Chondrocyte (in vitro differentiated cells): ENCODE measurements around the gene SMIM35. TPM values are rescaled to one million over a fixed set of nuclear protein-coding genes. Genes with fewer than 3 reads are reported as not detected.

Source experiments
- DNase-seq: peaks from one replicate; pipeline ENCODE4 v3.0.0; 2021; ENCODE audit warnings: mixed read lengths, low spot score
- H3K27ac Mint-ChIP-seq: one replicate; pipeline ENCODE4 v1.8.0; 2021; ENCODE audit warnings: mild to moderate bottlenecking, moderate library complexity, mixed read lengths; ENCODE audit not compliant: unreplicated experiment
- H3K27me3 Mint-ChIP-seq: 2 replicates; pipeline ENCODE4 v1.8.0; 2021; ENCODE audit warnings: low read depth, mixed read lengths
- H3K36me3 Mint-ChIP-seq: 2 replicates; pipeline ENCODE4 v1.8.0; 2021; ENCODE audit warnings: low read depth, mixed read lengths
- H3K4me1 Mint-ChIP-seq: 2 replicates; pipeline ENCODE4 v1.8.0; 2021; ENCODE audit warnings: low read depth, mild to moderate bottlenecking, mixed read lengths
- H3K4me3 Mint-ChIP-seq: one replicate; pipeline ENCODE4 v1.8.0; 2021; ENCODE audit warnings: mild to moderate bottlenecking, moderate library complexity, mixed read lengths; ENCODE audit not compliant: unreplicated experiment
- H3K9me3 Mint-ChIP-seq: 2 replicates; pipeline ENCODE4 v1.8.0; 2021; ENCODE audit warnings: low read depth, mixed read lengths
- total RNA-seq: library from RNA; stranded (reverse); gene quantifications from 3 replicates; pipeline ENCODE4 v1.2.1, GENCODE V29; 2021
- TF ChIP-seq, protein P1 (sequence below): fragments of 200-600 bp; sonication (generic); IDR thresholded peaks from 2 replicates; pipeline ENCODE4 v1.5.0; 2021; ENCODE audit warnings: antibody characterized with exemption, mild to moderate bottlenecking, moderate library complexity

SMIM35 gene
- total RNA-seq, 1 donor from 2014 or later, result not detected

DNA sequence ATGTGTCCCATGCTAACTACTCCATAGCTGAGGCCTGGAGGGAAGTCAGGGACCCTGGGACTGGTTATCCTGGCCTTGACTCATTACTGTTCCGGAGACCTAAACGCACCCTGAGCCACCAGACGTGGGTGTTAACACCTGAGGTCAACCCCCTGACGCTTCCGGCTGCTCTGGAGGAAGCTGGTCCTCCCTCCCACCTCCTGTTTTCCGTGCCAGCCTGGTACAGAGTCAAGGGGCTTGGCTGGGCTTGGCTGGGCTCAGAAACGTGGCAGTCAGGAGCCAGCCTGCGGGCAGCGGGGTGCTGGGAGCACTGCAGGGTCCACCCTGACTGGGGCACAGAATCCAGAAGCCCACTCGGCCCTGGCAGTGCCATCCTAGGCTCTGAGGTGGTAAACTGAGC lies 7.3 kb downstream of the SMIM35 start:
- Mint-ChIP-seq H3K27me3 (peaks cover 61% of the 10 kb centered on the region), H3K4me3 (no peak overlapping the region)

DNA sequence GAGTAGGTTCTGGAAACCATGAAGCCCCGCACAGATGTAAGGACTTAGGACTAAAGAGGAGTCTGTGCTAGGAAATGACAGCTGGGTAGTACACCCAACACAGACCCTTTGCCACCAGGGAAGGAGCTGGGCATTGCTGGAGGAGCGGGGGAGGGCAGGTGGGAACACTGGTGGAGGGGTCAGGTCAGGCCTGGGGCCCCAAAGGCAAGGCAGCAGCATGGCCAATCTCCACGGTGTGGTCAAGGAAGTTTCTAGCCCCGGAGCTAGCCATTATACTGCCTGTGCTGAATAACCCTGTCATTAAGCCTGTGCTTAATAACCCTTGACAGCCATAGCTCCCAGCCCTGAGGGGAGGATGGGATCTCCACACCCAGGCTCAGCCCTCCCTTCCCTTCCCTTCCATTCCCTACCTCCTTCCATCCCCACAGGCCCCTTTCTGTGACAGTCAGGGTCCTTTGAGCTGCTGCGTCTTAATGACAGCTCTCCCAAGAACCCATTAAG lies 7.8 kb downstream of the SMIM35 start:
- H3K4me1 Mint-ChIP-seq, result peaks cover 9% of the 10 kb centered on the region
- no peak for DNase-seq
- TF ChIP-seq, protein P1, sequence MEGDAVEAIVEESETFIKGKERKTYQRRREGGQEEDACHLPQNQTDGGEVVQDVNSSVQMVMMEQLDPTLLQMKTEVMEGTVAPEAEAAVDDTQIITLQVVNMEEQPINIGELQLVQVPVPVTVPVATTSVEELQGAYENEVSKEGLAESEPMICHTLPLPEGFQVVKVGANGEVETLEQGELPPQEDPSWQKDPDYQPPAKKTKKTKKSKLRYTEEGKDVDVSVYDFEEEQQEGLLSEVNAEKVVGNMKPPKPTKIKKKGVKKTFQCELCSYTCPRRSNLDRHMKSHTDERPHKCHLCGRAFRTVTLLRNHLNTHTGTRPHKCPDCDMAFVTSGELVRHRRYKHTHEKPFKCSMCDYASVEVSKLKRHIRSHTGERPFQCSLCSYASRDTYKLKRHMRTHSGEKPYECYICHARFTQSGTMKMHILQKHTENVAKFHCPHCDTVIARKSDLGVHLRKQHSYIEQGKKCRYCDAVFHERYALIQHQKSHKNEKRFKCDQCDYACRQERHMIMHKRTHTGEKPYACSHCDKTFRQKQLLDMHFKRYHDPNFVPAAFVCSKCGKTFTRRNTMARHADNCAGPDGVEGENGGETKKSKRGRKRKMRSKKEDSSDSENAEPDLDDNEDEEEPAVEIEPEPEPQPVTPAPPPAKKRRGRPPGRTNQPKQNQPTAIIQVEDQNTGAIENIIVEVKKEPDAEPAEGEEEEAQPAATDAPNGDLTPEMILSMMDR, result no peak
- no peak overlapping the region for H3K4me3 Mint-ChIP-seq
- H3K36me3 Mint-ChIP-seq, result no peaks in the 10 kb centered on the region
- H3K27me3 Mint-ChIP-seq, result peaks cover 56% of the 10 kb centered on the region
- no peaks in the 10 kb centered on the region for H3K9me3 Mint-ChIP-seq
- no peak overlapping the region for H3K27ac Mint-ChIP-seq

More for the DNA sequence above, 7.3 kb downstream of the SMIM35 start:
- Mint-ChIP-seq H3K36me3 (no peaks in the 10 kb centered on the region), H3K4me1 (peaks cover 12% of the 10 kb centered on the region), H3K9me3 (no peaks in the 10 kb centered on the region), H3K27ac (no peak overlapping the region)
- no peak for DNase-seq
- TF ChIP-seq, protein P1, result no peak

DNA sequence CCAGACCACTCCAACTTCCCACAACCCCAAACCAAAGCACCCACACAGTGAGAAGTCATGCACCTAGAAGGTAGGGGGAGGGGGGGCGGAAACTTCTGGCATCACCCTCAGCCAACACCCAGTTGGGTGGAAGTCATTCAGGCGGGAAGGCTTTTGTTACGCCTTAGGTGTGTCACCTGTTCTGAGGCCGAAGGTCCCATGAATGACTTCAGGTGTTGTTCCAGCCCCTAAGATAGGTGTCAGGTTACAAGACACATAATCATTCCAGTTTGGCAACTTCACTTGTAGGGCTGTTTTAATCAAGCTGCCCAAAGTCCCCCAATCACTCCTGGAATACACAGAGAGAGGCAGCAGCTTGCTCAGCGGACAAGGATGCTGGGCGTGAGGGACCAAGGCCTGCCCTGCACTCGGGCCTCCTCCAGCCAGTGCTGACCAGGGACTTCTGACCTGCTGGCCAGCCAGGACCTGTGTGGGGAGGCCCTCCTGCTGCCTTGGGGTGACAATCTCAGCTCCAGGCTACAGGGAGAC lies 9.9 kb downstream of the SMIM35 start, which contains the start of gene TMPRSS4:
TSS of gene TMPRSS4 (plus strand) at position 325 of the 528 bp plus-strand sequence. CDS start 225 bp downstream, outside the sequence.
- no peak within 1 kb of the TSS for H3K4me3 Mint-ChIP-seq
- no peaks in the 10 kb centered on the region for H3K9me3 Mint-ChIP-seq
- H3K4me1 Mint-ChIP-seq, result no peaks in the 10 kb centered on the region
- H3K27ac Mint-ChIP-seq, result no peak within 1 kb of the TSS
- DNase-seq, result no peak
- H3K36me3 Mint-ChIP-seq, result no peaks in the 10 kb centered on the region
- TF ChIP-seq, protein P1, result no peak
- peaks cover 43% of the 10 kb centered on the region for H3K27me3 Mint-ChIP-seq

DNA sequence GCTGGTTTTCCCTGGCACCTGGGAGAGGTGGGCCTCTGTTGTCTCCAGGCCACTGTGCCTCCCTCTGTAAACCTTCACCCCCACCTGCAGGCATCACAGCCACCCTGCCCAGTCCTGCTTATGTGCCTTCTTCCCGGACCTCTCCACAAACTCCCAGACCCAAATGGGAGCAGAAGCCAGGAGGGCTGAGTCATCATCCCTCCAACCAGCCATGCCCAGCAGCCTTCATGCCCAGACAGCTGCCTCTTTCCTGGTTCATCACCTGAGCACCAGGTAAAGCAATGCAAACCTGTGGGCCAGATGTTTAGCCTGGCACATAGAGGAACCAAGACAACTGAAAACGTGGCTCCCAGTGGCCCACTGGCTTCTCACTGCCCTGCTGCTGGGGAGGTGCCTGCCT lies 12.0 kb downstream of the SMIM35 start:
- H3K4me1 Mint-ChIP-seq, result no peaks in the 10 kb centered on the region
- no peak for DNase-seq
- TF ChIP-seq, protein P1, result no peak
- no peaks in the 10 kb centered on the region for H3K9me3 Mint-ChIP-seq
- peaks cover 28% of the 10 kb centered on the region for H3K27me3 Mint-ChIP-seq
- no peaks in the 10 kb centered on the region for H3K36me3 Mint-ChIP-seq
- no peak overlapping the region for H3K27ac Mint-ChIP-seq
- no peak overlapping the region for H3K4me3 Mint-ChIP-seq

DNA sequence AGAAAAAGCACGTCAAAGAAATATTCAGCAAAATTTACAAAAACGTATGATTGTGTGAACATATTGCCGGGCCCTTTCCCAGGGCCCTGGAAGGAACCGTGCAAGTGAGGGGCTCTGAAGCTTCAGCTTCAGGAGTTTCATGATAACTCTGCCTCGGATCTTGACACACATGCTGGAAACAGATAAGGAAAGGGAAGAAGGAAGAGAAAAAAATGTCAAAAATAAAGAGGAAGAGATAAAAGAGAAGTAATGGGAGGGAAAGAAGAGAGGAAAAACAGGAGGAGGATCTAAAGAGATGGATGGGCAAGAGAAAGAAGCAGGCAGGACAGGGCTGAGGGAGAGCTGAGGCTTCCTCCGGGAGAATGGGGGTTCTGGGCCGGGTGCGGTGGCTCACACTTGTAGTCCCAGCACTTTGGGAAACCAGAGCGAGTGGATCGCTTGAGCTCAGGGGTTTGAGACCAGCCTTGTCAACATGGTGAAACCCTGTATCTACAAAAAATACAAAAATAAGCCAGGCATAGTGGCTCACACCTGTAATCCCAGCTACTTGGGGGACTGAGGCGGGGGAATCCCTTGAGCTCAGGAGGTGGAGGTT lies 12.6 kb downstream of the SMIM35 start:
- TF ChIP-seq, protein P1, result no peak
- no peak for DNase-seq
- Mint-ChIP-seq H3K27me3 (peaks cover 27% of the 10 kb centered on the region), H3K4me1 (no peaks in the 10 kb centered on the region), H3K27ac (no peak overlapping the region), H3K4me3 (no peak overlapping the region), H3K9me3 (no peaks in the 10 kb centered on the region), H3K36me3 (no peaks in the 10 kb centered on the region)
